ENCODE data around the gene IL4R.

Gene IL4R

DNA sequence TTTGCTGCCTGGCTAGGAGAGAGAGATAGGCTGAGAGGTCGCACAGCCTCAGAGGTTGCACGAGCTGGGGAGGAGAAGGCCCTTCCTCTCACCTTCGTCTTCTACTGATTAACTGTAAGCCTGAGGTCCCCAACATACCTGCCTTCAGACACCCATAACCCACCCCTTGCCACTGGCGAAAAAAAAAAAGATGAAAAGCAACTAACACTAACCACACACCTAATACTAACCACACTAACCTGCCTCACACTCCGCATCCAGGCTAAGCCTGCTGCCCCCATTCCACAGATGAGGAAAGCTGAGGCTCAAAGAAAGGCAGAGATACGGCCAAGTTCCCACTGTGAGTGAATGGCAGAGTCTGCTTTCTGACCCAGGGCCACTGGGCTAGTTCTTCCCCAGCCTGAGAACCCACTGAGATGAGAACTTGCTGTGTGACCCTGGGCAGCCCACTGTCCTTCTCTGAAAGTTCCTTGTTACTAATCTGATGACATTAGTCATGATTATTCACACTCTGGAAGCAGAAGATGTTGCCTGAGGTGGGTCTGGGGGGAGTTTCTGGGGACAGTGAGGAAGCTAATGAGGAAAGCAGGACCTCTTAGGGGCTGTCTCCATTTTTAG, 92.8 kb downstream of the IL4R start:
- Histone ChIP-seq H3K4me1 (ENCODE audit: control insufficient read depth in 2 of 2, insufficient read depth in 1 of 2, low read depth in 1 of 2, low read length in 2 of 2) (peaks cover 7% of the 10 kb centered on the region in 2 donors), H3K27me3 (ENCODE audit: control insufficient read depth in 3 of 3, insufficient read depth in 3 of 3, low read depth in 1 of 3, low read length in 3 of 3) (peaks cover 0 to 16% (median 0%) of the 10 kb centered on the region in 3 experiments), H3K14ac (ENCODE audit: low read length) (no peak overlapping the region), H3K18ac (ENCODE audit: low read length) (no peak overlapping the region), H2BK5ac (ENCODE audit: low read length) (no peak overlapping the region), H3K27ac (replicated peaks; ENCODE audit: low read length) (no peak overlapping the region), H3K9me3 (replicated peaks in 1 of 2; ENCODE audit: control insufficient read depth in 2 of 2, insufficient read depth in 1 of 2, low read depth in 1 of 2, low read length in 2 of 2) (no peaks in the 10 kb centered on the region), H2AFZ (ENCODE audit: low read length) (peak overlapping the region; percentile 86), H3K79me1 (ENCODE audit: low read depth, low read length) (no peaks in the 10 kb centered on the region), H3K23ac (ENCODE audit: low read depth, low read length, poor library complexity) (no peak overlapping the region), H3K4me3 (ENCODE audit: low read length in 2 of 2) (no peak overlapping the region), H2BK15ac (ENCODE audit: low read length) (no peak overlapping the region), H3K4ac (ENCODE audit: low read length) (no peak overlapping the region), H2BK120ac (ENCODE audit: low read depth, low read length) (no peak overlapping the region), H2AK5ac (ENCODE audit: low read depth, low read length) (no peak overlapping the region), H3K9ac (ENCODE audit: low read depth, low read length, poor library complexity) (no peak overlapping the region), H3K36me3 (replicated peaks in 1 of 2; ENCODE audit: control insufficient read depth in 2 of 2, insufficient read depth in 2 of 2, low read length in 2 of 2) (no peaks in the 10 kb centered on the region), H4K91ac (ENCODE audit: low read depth, low read length, poor library complexity) (no peak overlapping the region), H3K4me2 (ENCODE audit: insufficient read depth, low read length, poor library complexity, severe bottlenecking) (no peak overlapping the region), H4K8ac (ENCODE audit: low read depth, low read length) (no peak overlapping the region), H2BK12ac (ENCODE audit: low read length) (no peak overlapping the region)
- DNase-seq (ENCODE audit: low spot score): no peak
- no CpG with 5 or more reads among the region's 6 CpGs for WGBS, 2 donors (ENCODE audit: extremely low coverage in 2 of 2, insufficient read length in 2 of 2, insufficient replicate concordance in 1 of 2)

- H3K9ac ChIP-seq (ENCODE audit: low read depth, low read length, poor library complexity): no peak overlapping the region
- no peak overlapping the region for H3K27ac ChIP-seq (replicated peaks; ENCODE audit: low read length)
- no peak overlapping the region for H3K23ac ChIP-seq (ENCODE audit: low read depth, low read length, poor library complexity)
- H3K14ac ChIP-seq (ENCODE audit: low read length): no peak overlapping the region
- H3K27me3 ChIP-seq (ENCODE audit: control insufficient read depth in 3 of 3, insufficient read depth in 3 of 3, low read depth in 1 of 3, low read length in 3 of 3): peaks cover 0 to 12% (median 0%) of the 10 kb centered on the region in 3 experiments
- H4K8ac ChIP-seq (ENCODE audit: low read depth, low read length): no peak overlapping the region
- no peaks in the 10 kb centered on the region for H3K79me1 ChIP-seq (ENCODE audit: low read depth, low read length)
- DNase-seq (ENCODE audit: low spot score): no peak
- H3K4me3 ChIP-seq (ENCODE audit: low read length in 2 of 2): no peak overlapping the region
- H2AK5ac ChIP-seq (ENCODE audit: low read depth, low read length): no peak overlapping the region
- H2BK15ac ChIP-seq (ENCODE audit: low read length): no peak overlapping the region
- H3K4me2 ChIP-seq (ENCODE audit: insufficient read depth, low read length, poor library complexity, severe bottlenecking): no peak overlapping the region
- H2BK12ac ChIP-seq (ENCODE audit: low read length): no peak overlapping the region
- H4K91ac ChIP-seq (ENCODE audit: low read depth, low read length, poor library complexity): no peak overlapping the region
- H3K18ac ChIP-seq (ENCODE audit: low read length): no peak overlapping the region
- H2BK5ac ChIP-seq (ENCODE audit: low read length): no peak overlapping the region
- H3K36me3 ChIP-seq (replicated peaks in 1 of 2; ENCODE audit: control insufficient read depth in 2 of 2, insufficient read depth in 2 of 2, low read length in 2 of 2): no peaks in the 10 kb centered on the region
- H2BK120ac ChIP-seq (ENCODE audit: low read depth, low read length): no peak overlapping the region
- H2AFZ ChIP-seq (ENCODE audit: low read length): no peak overlapping the region
- no peak overlapping the region for H3K4ac ChIP-seq (ENCODE audit: low read length)
- peaks cover 5 to 7% of the 10 kb centered on the region in 2 donors for H3K4me1 ChIP-seq (ENCODE audit: control insufficient read depth in 2 of 2, insufficient read depth in 1 of 2, low read depth in 1 of 2, low read length in 2 of 2)
- no peaks in the 10 kb centered on the region for H3K9me3 ChIP-seq (replicated peaks in 1 of 2; ENCODE audit: control insufficient read depth in 2 of 2, insufficient read depth in 1 of 2, low read depth in 1 of 2, low read length in 2 of 2)
- WGBS, 2 donors (ENCODE audit: extremely low coverage in 2 of 2, insufficient read length in 2 of 2, insufficient replicate concordance in 1 of 2): no CpG with 5 or more reads among the region's 2 CpGs
These were observed 93.4 kb downstream of the IL4R start for GRCh38 chr16:27407133-27407532.

- no peak overlapping the region for H3K18ac ChIP-seq (ENCODE audit: low read length)
- H2AK5ac ChIP-seq (ENCODE audit: low read depth, low read length): no peak overlapping the region
- no peak overlapping the region for H3K4ac ChIP-seq (ENCODE audit: low read length)
- no peak overlapping the region for H2BK120ac ChIP-seq (ENCODE audit: low read depth, low read length)
- no peak overlapping the region for H3K23ac ChIP-seq (ENCODE audit: low read depth, low read length, poor library complexity)
- H3K4me1 ChIP-seq (ENCODE audit: control insufficient read depth in 2 of 2, insufficient read depth in 1 of 2, low read depth in 1 of 2, low read length in 2 of 2): peaks cover 4 to 7% of the 10 kb centered on the region in 2 donors
- no peak overlapping the region for H3K9ac ChIP-seq (ENCODE audit: low read depth, low read length, poor library complexity)
- H3K4me2 ChIP-seq (ENCODE audit: insufficient read depth, low read length, poor library complexity, severe bottlenecking): no peak overlapping the region
- no CpG with 5 or more reads among the region's 3 CpGs for WGBS, 2 donors (ENCODE audit: extremely low coverage in 2 of 2, insufficient read length in 2 of 2, insufficient replicate concordance in 1 of 2)
- no peak overlapping the region for H4K8ac ChIP-seq (ENCODE audit: low read depth, low read length)
- peaks cover 0 to 5% of the 10 kb centered on the region in 2 donors for H3K9me3 ChIP-seq (replicated peaks in 1 of 2; ENCODE audit: control insufficient read depth in 2 of 2, insufficient read depth in 1 of 2, low read depth in 1 of 2, low read length in 2 of 2)
- H2BK5ac ChIP-seq (ENCODE audit: low read length): no peak overlapping the region
- H3K27ac ChIP-seq (replicated peaks; ENCODE audit: low read length): no peak overlapping the region
- H3K36me3 ChIP-seq (replicated peaks in 1 of 2; ENCODE audit: control insufficient read depth in 2 of 2, insufficient read depth in 2 of 2, low read length in 2 of 2): no peaks in the 10 kb centered on the region
- H4K91ac ChIP-seq (ENCODE audit: low read depth, low read length, poor library complexity): no peak overlapping the region
- H2BK15ac ChIP-seq (ENCODE audit: low read length): no peak overlapping the region
- H2BK12ac ChIP-seq (ENCODE audit: low read length): no peak overlapping the region
- no peak overlapping the region for H3K14ac ChIP-seq (ENCODE audit: low read length)
- DNase-seq (ENCODE audit: low spot score): no peak
- peaks cover 0 to 4% (median 0%) of the 10 kb centered on the region in 3 experiments for H3K27me3 ChIP-seq (ENCODE audit: control insufficient read depth in 3 of 3, insufficient read depth in 3 of 3, low read depth in 1 of 3, low read length in 3 of 3)
- H3K79me1 ChIP-seq (ENCODE audit: low read depth, low read length): no peaks in the 10 kb centered on the region
- H3K4me3 ChIP-seq (ENCODE audit: low read length in 2 of 2): no peak overlapping the region
- peak overlapping the region; percentile 33 for H2AFZ ChIP-seq (ENCODE audit: low read length)
These were observed 94.3 kb downstream of the IL4R start for GRCh38 chr16:27408012-27408601.

DNA sequence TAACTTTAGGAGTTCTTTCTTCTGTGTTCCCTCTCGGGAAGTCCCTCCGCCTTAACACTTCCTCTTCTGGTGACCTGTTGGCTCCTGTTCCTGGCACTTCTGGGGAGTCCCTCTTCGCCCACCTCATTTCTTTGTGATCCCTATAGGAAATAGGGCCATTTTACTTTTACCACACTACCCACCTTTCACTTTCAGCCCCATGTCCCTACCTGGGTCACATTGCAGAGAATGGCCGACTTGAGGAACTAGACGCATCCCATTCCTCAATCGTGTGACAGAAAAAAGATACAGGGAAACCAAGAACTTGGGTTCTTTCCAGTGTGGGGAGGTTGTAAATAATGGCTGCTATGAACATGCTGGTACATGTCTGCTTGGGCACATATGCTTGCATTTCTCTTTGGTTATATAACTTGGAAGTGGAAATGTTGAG, 94.8 kb downstream of the IL4R start:
- no peak overlapping the region for H2BK120ac ChIP-seq (ENCODE audit: low read depth, low read length)
- no peaks in the 10 kb centered on the region for H3K36me3 ChIP-seq (replicated peaks in 1 of 2; ENCODE audit: control insufficient read depth in 2 of 2, insufficient read depth in 2 of 2, low read length in 2 of 2)
- WGBS, 2 donors (ENCODE audit: extremely low coverage in 2 of 2, insufficient read length in 2 of 2, insufficient replicate concordance in 1 of 2): no CpG with 5 or more reads among the region's 6 CpGs

More for the DNA sequence above, 94.8 kb downstream of the IL4R start:
- Histone ChIP-seq H2AFZ (ENCODE audit: low read length) (peak overlapping the region; percentile 33), H3K4ac (ENCODE audit: low read length) (no peak overlapping the region), H3K4me3 (ENCODE audit: low read length in 2 of 2) (no peak overlapping the region), H3K23ac (ENCODE audit: low read depth, low read length, poor library complexity) (no peak overlapping the region), H3K79me1 (ENCODE audit: low read depth, low read length) (no peaks in the 10 kb centered on the region), H2BK5ac (ENCODE audit: low read length) (no peak overlapping the region), H2AK5ac (ENCODE audit: low read depth, low read length) (no peak overlapping the region), H3K27me3 (ENCODE audit: control insufficient read depth in 3 of 3, insufficient read depth in 3 of 3, low read depth in 1 of 3, low read length in 3 of 3) (peaks cover 0 to 4% (median 0%) of the 10 kb centered on the region in 3 experiments), H3K9ac (ENCODE audit: low read depth, low read length, poor library complexity) (no peak overlapping the region), H2BK15ac (ENCODE audit: low read length) (no peak overlapping the region), H3K27ac (replicated peaks; ENCODE audit: low read length) (no peak overlapping the region), H3K18ac (ENCODE audit: low read length) (no peak overlapping the region), H2BK12ac (ENCODE audit: low read length) (no peak overlapping the region), H4K91ac (ENCODE audit: low read depth, low read length, poor library complexity) (no peak overlapping the region), H4K8ac (ENCODE audit: low read depth, low read length) (no peak overlapping the region), H3K4me1 (ENCODE audit: control insufficient read depth in 2 of 2, insufficient read depth in 1 of 2, low read depth in 1 of 2, low read length in 2 of 2) (peaks cover 4 to 7% of the 10 kb centered on the region in 2 donors), H3K14ac (ENCODE audit: low read length) (no peak overlapping the region), H3K4me2 (ENCODE audit: insufficient read depth, low read length, poor library complexity, severe bottlenecking) (no peak overlapping the region), H3K9me3 (replicated peaks in 1 of 2; ENCODE audit: control insufficient read depth in 2 of 2, insufficient read depth in 1 of 2, low read depth in 1 of 2, low read length in 2 of 2) (peaks cover 0 to 5% of the 10 kb centered on the region in 2 donors)
- no peak for DNase-seq (ENCODE audit: low spot score)
